GM23248 (cell line): ENCODE data around the gene PCSK2. TPM values are rescaled to one million over a fixed set of nuclear protein-coding genes. Genes with fewer than 3 reads are reported as not detected.
"Not testable (repeated sequence)": the region's sequence is repeated elsewhere in the genome, so short reads cannot be mapped to it uniquely, and the experiment has no call there.

Experiments
- DNase-seq: peaks from one replicate; pipeline ENCODE4 v3.0.0-alpha.2; 2015
- H2AFZ ChIP-seq: fragments of 200-600 bp; sonication (generic); 2 replicates; pipeline ENCODE4 v1.6.1; 2016; ENCODE audit warnings: antibody characterized with exemption
- H3F3A ChIP-seq: fragments of 200-600 bp; sonication (generic); 2 replicates; pipeline ENCODE4 v1.6.1; 2016; ENCODE audit warnings: mild to moderate bottlenecking, antibody characterized with exemption, mixed run types; ENCODE audit not compliant: insufficient read depth
- H3K27ac ChIP-seq: fragments of 200-600 bp; sonication (generic); 2 replicates; pipeline ENCODE4 v1.5.1; 2016; ENCODE audit warnings: mild to moderate bottlenecking
- H3K27me3 ChIP-seq: fragments of 200-600 bp; sonication (generic); replicated peaks from 2 replicates; pipeline ENCODE4 v1.6.1; 2016; ENCODE audit warnings: mild to moderate bottlenecking; ENCODE audit not compliant: insufficient read depth
- H3K36me3 ChIP-seq: fragments of 200-600 bp; sonication (generic); 2 replicates; pipeline ENCODE4 v1.6.1; 2016; ENCODE audit warnings: low read depth, mild to moderate bottlenecking
- H3K4me1 ChIP-seq: fragments of 200-600 bp; sonication (generic); 2 replicates; pipeline ENCODE4 v1.6.1; 2016; ENCODE audit warnings: mild to moderate bottlenecking; ENCODE audit not compliant: insufficient read depth
- H3K4me2 ChIP-seq: fragments of 200-600 bp; sonication (generic); one replicate; pipeline ENCODE4 v1.6.1; 2016; ENCODE audit warnings: mild to moderate bottlenecking; ENCODE audit not compliant: unreplicated experiment
- H3K4me3 ChIP-seq: fragments of 200-600 bp; sonication (generic); 2 replicates; pipeline ENCODE4 v1.5.1; 2016; ENCODE audit warnings: mild to moderate bottlenecking
- H3K79me2 ChIP-seq: fragments of 200-600 bp; sonication (generic); 2 replicates; pipeline ENCODE4 v1.6.1; 2016; ENCODE audit warnings: mild to moderate bottlenecking; ENCODE audit not compliant: insufficient read depth
- H3K9ac ChIP-seq: fragments of 200-600 bp; sonication (generic); 2 replicates; pipeline ENCODE4 v1.6.1; 2016; ENCODE audit warnings: mild to moderate bottlenecking
- H3K9me2 ChIP-seq: fragments of 200-600 bp; sonication (generic); 2 replicates; pipeline ENCODE4 v1.6.1; 2016; ENCODE audit warnings: mixed run types, mild to moderate bottlenecking, moderate library complexity; ENCODE audit not compliant: insufficient read depth
- H3K9me3 ChIP-seq: fragments of 200-600 bp; sonication (generic); one replicate; pipeline ENCODE4 v1.6.1; 2017; ENCODE audit warnings: low read depth
- H4K20me1 ChIP-seq: fragments of 200-600 bp; sonication (generic); 2 replicates; pipeline ENCODE4 v1.6.0; 2016; ENCODE audit not compliant: insufficient read depth
- EZH2 ChIP-seq: fragments of 200-600 bp; sonication (generic); IDR thresholded peaks from 2 replicates; pipeline ENCODE4 v1.6.1; 2018; ENCODE audit warnings: antibody characterized with exemption, mild to moderate bottlenecking; ENCODE audit not compliant: insufficient read depth, poor library complexity, severe bottlenecking
- EZH2phosphoT487 ChIP-seq: fragments of 200-600 bp; sonication (generic); IDR thresholded peaks from 2 replicates; pipeline ENCODE4 v1.6.1; 2018; ENCODE audit warnings: antibody characterized with exemption, moderate library complexity, mild to moderate bottlenecking, low read depth; ENCODE audit not compliant: insufficient read depth
- WGBS, 2 experiments: methylation state at CpG; one replicate each; pipeline ENCODE4 v1.1.6; 2015 to 2017; ENCODE audit warnings: low lambda C conversion rate in 2 of 2, low coverage in 1 of 2; ENCODE audit errors: missing lambda C conversion rate in 2 of 2; 5-methylcytosine and 5-hydroxymethylcytosine counted together
- in situ Hi-C: fragments of 300-500 bp; cut with MboI; formaldehyde crosslinking; loops from 2 replicates; pipeline ENCODE4 v1.15.0; 2020
- polyA plus RNA-seq: library from polyadenylated mRNA; unstranded; fragments of >200 nt; fragmentation: Nextera tagmentation; extraction: Ambion mirVana; gene quantifications from 2 replicates; pipeline ENCODE4 v1.2.1, GENCODE V29; 2016
- total RNA-seq: library from RNA; depleted of rRNA; stranded (reverse); fragments of >200 nt; shearing (Covaris generic); gene quantifications from 2 replicates; pipeline ENCODE4 v1.2.3, GENCODE V29; 2014

The PCSK2 gene
- total and polyA plus RNA-seq, 2 experiments from 2014 or later = not detected

GRCh38 chr20:17210387-17210786 is 16.5 kb upstream of the PCSK2 start:
- Histone ChIP-seq H3K27me3 (no peaks in the 10 kb centered on the region), H2AFZ (no peak overlapping the region), H3K27ac (no peak overlapping the region), H3K4me2 (no peak overlapping the region), H3K36me3 (no peaks in the 10 kb centered on the region), H3K9me3 (no peaks in the 10 kb centered on the region), H3K4me3 (no peak overlapping the region), H3F3A (no peaks in the 10 kb centered on the region), H3K9ac (no peak overlapping the region), H3K4me1 (no peaks in the 10 kb centered on the region), H4K20me1 (no peaks in the 10 kb centered on the region), H3K79me2 (no peaks in the 10 kb centered on the region), H3K9me2 (no peaks in the 10 kb centered on the region)
- 19 to 26% methylated on average over 3 of the region's 3 CpGs for WGBS, 2 experiments
- TF ChIP-seq EZH2phosphoT487 = no peak
- no peak for TF ChIP-seq EZH2
- in situ Hi-C loops = no loop called here
- no peak for DNase-seq

GRCh38 chr20:17210983-17211382 is 15.9 kb upstream of the PCSK2 start:
- DNase-seq = peak; percentile 16
- Histone ChIP-seq H3K27me3 (no peaks in the 10 kb centered on the region), H3K27ac (no peak overlapping the region), H2AFZ (no peak overlapping the region), H3K9me2 (no peaks in the 10 kb centered on the region), H3K4me2 (no peak overlapping the region), H3K4me3 (no peak overlapping the region), H3F3A (no peaks in the 10 kb centered on the region), H3K9me3 (no peaks in the 10 kb centered on the region), H3K79me2 (no peaks in the 10 kb centered on the region), H3K9ac (no peak overlapping the region), H3K4me1 (no peaks in the 10 kb centered on the region), H4K20me1 (no peaks in the 10 kb centered on the region), H3K36me3 (no peaks in the 10 kb centered on the region)
- WGBS, 2 experiments = 50 to 60% methylated on average over 2 of the region's 2 CpGs
- no peak for TF ChIP-seq EZH2
- no peak for TF ChIP-seq EZH2phosphoT487
- in situ Hi-C loops = no loop called here

GRCh38 chr20:17215167-17215566 is 11.7 kb upstream of the PCSK2 start:
- Histone ChIP-seq H3K4me2 (no peak overlapping the region), H3K9ac (no peak overlapping the region), H3K4me3 (no peak overlapping the region), H3K27ac (no peak overlapping the region), H3K79me2 (no peaks in the 10 kb centered on the region), H3K36me3 (no peaks in the 10 kb centered on the region), H3K9me3 (no peaks in the 10 kb centered on the region), H3K9me2 (no peaks in the 10 kb centered on the region), H3K4me1 (no peaks in the 10 kb centered on the region), H4K20me1 (no peaks in the 10 kb centered on the region), H2AFZ (no peak overlapping the region), H3K27me3 (no peaks in the 10 kb centered on the region), H3F3A (no peaks in the 10 kb centered on the region)
- in situ Hi-C loops = no loop called here
- DNase-seq = no peak
- TF ChIP-seq EZH2 = no peak
- no peak for TF ChIP-seq EZH2phosphoT487

GRCh38 chr20:17219856-17220255 is 7.0 kb upstream of the PCSK2 start:
- H4K20me1 ChIP-seq, H3K36me3 ChIP-seq, H3K4me1 ChIP-seq, H3K4me3 ChIP-seq, H3K27ac ChIP-seq, H2AFZ ChIP-seq, H3K79me2 ChIP-seq, H3K9me3 ChIP-seq, in situ Hi-C loops, H3K4me2 ChIP-seq, H3F3A ChIP-seq, H3K9me2 ChIP-seq, H3K9ac ChIP-seq: not testable (repeated sequence)
- H3K27me3 ChIP-seq = peaks cover 11% of the 10 kb centered on the region; the same call in 1 of the 2 replicates
- DNase-seq = peak; percentile 19
- 3 to 12% methylated on average over 1 of the region's 1 CpG for WGBS, 2 experiments

- Histone ChIP-seq H3K9me2 (no peaks in the 10 kb centered on the region; the same call in 1 of the 2 replicates), H3F3A (no peaks in the 10 kb centered on the region), H3K27me3 (peaks cover 37% of the 10 kb centered on the region), H3K36me3 (no peaks in the 10 kb centered on the region), H3K79me2 (no peaks in the 10 kb centered on the region), H3K4me3 (no peak overlapping the region), H4K20me1 (no peaks in the 10 kb centered on the region), H3K9ac (no peak overlapping the region), H3K4me2 (no peak overlapping the region), H3K9me3 (no peaks in the 10 kb centered on the region), H3K4me1 (no peaks in the 10 kb centered on the region; the same call in 1 of the 2 replicates), H2AFZ (no peak overlapping the region), H3K27ac (no peak overlapping the region)
- TF ChIP-seq EZH2 (no peak), EZH2phosphoT487 (no peak)
- DNase-seq = no peak
- WGBS, 2 experiments = 7 to 15% methylated on average over 3 of the region's 3 CpGs
- in situ Hi-C loops = no loop called here
These were observed 3.3 kb upstream of the PCSK2 start for GRCh38 chr20:17223553-17223952.
